ENCODE measurements around the gene TOM1L2.

TOM1L2 gene

DNA sequence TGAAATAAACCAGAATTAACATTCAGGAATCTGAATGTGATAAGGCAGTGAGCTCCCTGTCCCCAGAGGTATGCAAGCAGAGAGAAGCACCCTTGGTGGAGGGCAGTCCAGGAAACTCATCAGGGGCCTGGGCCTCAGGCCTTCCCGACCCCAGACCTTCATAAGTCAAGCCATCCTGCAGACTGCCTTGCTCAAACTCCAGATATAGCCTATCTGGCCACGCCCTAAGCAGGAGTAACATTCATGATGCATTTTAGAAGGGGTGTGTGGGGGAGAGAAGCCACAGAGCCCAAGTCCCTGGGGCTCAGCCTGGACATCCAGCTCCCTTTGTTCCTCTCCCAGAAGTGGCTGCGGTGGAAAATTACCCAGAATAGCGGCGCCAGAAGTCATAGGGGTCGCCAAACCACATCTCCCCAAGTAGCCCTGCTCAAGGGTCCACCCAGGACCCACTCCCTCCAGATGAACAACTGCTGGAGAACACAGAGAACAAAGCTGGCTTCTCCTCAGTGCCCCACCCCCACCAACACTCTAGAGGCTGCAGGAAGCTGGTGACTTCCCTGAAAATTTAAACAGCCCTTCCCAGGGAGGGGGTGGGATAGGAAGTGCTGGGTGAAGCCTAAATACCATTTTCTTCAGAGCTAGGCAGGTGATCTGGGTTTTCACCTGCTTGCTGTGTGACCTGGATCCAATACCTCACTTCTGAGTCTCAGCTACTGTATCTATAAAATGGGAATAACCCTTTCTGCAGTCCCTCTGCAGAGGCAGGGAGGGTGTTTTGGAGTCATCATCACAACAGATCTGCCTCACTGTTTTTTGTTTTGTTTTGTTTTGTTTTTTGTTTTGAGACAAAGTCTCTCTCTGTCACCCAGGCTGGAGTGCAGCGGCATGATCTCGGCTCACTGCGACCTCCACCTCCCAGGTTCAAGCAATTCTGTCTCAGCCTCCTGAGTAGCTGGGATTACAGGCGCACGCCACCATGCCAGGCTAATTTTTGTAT is 133.9 kb downstream of the TOM1L2 start:
- no peaks in the 10 kb centered on the region for H3K9me3 ChIP-seq
- peaks cover 27% of the 10 kb centered on the region for H3K4me1 ChIP-seq
- H3K36me3 ChIP-seq: peaks cover 9% of the 10 kb centered on the region
- TF ChIP-seq, protein P1, sequence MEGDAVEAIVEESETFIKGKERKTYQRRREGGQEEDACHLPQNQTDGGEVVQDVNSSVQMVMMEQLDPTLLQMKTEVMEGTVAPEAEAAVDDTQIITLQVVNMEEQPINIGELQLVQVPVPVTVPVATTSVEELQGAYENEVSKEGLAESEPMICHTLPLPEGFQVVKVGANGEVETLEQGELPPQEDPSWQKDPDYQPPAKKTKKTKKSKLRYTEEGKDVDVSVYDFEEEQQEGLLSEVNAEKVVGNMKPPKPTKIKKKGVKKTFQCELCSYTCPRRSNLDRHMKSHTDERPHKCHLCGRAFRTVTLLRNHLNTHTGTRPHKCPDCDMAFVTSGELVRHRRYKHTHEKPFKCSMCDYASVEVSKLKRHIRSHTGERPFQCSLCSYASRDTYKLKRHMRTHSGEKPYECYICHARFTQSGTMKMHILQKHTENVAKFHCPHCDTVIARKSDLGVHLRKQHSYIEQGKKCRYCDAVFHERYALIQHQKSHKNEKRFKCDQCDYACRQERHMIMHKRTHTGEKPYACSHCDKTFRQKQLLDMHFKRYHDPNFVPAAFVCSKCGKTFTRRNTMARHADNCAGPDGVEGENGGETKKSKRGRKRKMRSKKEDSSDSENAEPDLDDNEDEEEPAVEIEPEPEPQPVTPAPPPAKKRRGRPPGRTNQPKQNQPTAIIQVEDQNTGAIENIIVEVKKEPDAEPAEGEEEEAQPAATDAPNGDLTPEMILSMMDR (IDR thresholded peaks at IDR 0.05; ENCODE audit: low read depth, low read length): no peak
- H3K4me3 ChIP-seq (ENCODE audit: low read depth, low read length): no peak overlapping the region
- H3K27me3 ChIP-seq: no peaks in the 10 kb centered on the region
- DNase-seq: no peak

DNA sequence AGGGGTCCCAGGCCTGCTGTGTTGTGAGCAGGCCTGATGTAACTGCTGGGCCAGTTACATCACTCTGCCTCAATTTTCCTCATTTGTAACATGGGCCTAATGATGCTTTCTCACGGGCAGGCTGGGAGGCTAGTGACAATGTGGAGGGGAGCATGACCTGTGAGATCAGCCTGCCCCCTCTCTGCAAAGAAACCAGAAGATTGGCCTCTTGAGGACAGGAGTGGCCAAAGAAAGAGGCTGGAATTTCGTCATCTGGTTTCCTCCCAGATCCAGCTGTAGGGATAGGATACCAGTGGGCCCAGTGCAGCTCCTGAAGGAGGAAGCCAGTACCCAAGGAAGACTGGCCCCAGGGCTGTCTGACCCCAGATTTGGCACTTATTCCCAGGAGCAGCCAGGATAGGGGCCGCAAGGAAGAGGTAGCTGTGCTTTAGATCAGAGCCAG is 134.8 kb downstream of the TOM1L2 start:
- Histone ChIP-seq H3K27me3 (no peaks in the 10 kb centered on the region), H3K4me1 (peaks cover 27% of the 10 kb centered on the region), H3K36me3 (peaks cover 9% of the 10 kb centered on the region), H3K4me3 (ENCODE audit: low read depth, low read length) (peak overlapping the region; percentile 76), H3K9me3 (no peaks in the 10 kb centered on the region)
- no peak for DNase-seq
- TF ChIP-seq, protein P1 (IDR thresholded peaks at IDR 0.05; ENCODE audit: low read depth, low read length): no peak

DNA sequence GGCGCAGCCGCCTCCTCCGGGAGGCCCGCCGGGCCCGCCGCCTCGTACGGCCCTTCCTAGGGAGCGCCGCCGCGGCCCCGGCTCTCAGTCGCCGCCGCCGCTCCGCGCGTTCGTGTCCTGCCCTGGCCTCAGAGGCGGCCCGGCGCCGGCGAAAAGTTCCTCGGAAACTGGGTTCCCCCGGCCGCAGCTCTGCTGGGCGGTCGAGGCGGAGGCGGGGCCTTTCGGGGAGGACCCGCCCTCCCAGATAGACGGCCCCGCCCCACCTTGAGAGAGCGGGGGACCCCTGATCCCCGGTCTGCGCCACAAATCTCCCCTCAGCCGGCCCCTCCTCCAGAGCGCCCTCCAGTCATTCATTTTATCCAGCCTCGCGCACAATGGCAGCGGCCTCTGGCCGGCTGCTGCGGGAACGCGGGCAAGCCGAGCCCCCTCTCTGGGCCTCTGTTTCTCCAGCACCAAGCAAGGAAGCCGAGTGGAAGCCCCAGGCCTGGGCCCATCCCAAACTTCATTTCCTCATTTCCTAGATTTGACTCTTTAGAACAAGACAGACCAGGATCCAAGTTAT is 135.3 kb downstream of the TOM1L2 start, which contains the start of gene SREBF1:
Gene SREBF1 (minus strand): TSS at position 169 of the 562 bp plus-strand sequence. CDS start 169 bp downstream, outside the sequence.
- Histone ChIP-seq H3K4me3 (ENCODE audit: low read depth, low read length) (peak within 1 kb of the TSS; percentile 76), H3K9me3 (no peaks in the 10 kb centered on the region), H3K4me1 (peaks cover 29% of the 10 kb centered on the region), H3K27me3 (no peaks in the 10 kb centered on the region), H3K36me3 (peaks cover 13% of the 10 kb centered on the region)
- TF ChIP-seq, protein P1 (IDR thresholded peaks at IDR 0.05; ENCODE audit: low read depth, low read length): no peak
- peak; percentile 55 for DNase-seq

DNA sequence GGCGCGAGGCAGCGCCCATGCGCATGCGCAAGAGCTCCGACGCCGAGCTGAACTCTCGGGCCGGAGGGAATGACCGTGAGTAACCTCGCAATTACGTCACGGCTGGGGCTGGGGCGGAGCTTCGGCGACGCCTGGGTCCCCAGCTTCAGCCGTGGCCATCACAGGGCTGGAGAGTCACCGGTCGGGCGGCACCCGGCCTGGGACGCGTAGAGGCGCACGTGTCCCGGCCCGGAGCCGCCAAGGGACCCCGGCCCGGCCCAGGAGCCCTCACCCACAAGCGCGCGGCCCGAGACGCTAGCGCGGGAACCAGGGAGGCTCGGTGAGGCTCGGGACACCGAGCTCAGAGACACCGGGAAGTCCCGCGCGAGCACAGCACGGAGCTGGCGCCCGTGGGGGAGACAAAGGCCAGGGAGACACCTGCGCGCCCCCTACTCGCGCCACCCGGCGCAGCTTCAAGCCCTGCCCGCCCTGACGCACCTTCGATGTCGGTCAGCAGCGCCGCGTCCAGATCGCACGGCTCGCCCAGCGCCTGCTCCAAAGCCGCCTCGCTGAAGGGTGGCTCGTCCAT is 135.9 kb downstream of the TOM1L2 start:
- peaks cover 16% of the 10 kb centered on the region for H3K36me3 ChIP-seq
- peak; percentile 93 for DNase-seq
- peaks cover 33% of the 10 kb centered on the region for H3K4me1 ChIP-seq
- TF ChIP-seq, protein P1 (IDR thresholded peaks at IDR 0.05; ENCODE audit: low read depth, low read length): no peak
- no peaks in the 10 kb centered on the region for H3K27me3 ChIP-seq
- H3K4me3 ChIP-seq (ENCODE audit: low read depth, low read length): peak overlapping the region; percentile 76
- H3K9me3 ChIP-seq: no peaks in the 10 kb centered on the region

DNA sequence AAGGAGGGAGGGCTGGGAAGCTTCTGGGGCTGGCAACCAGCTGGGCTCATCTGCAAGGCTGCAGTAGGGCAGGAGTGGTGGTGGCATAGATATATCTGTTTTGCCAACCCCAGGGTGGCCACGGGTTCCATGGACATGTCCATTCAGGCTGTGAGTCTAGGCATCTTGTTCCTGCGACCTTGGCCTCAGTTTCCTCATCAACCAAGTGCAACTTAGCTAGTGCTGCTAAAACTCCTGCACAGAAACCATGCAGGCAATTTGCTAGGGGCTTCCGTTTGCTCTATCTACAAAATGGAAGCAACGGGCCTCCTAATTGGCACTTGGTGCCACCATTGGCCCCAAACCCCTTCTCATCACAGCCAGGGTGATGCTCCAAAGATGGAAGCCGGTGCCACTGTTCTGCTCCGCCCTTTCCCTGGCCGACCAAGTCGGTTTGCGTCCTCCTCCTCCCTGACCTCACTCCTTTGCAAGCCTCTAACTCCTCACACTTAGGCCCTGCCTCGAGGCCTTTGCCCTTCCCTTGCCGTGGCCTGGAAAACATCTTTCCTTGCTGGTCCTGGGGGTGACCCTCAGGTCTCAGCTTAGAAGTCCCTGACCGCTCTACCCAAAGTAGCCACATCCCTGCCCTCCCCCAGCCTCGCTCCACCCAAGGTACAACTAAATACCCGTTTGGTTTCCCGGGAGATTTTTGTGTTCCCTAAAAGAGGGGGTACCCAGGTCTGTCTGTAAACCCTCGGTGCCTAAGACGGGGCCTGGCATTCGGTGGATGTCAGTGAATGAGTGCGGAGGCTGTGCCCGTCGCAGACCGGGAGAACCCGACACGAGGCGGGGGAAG is 136.6 kb downstream of the TOM1L2 start:
- TF ChIP-seq, protein P1 (IDR thresholded peaks at IDR 0.05; ENCODE audit: low read depth, low read length): no peak
- H3K4me1 ChIP-seq: peaks cover 28% of the 10 kb centered on the region

More for the DNA sequence above, 136.6 kb downstream of the TOM1L2 start:
- H3K4me3 ChIP-seq (ENCODE audit: low read depth, low read length): peak overlapping the region; percentile 76
- peaks cover 16% of the 10 kb centered on the region for H3K36me3 ChIP-seq
- no peak for DNase-seq
- no peaks in the 10 kb centered on the region for H3K9me3 ChIP-seq
- H3K27me3 ChIP-seq: no peaks in the 10 kb centered on the region
